ENCODE results near the gene CEBPB.
"Not testable (repeated sequence)": the region's sequence is repeated elsewhere in the genome, so short reads cannot be mapped to it uniquely, and the experiment has no call there.

Gene CEBPB

GRCh38 chr20:50193836-50194421 is 3.3 kb downstream of the CEBPB start:
- no peak for DNase-seq (ENCODE audit: low read depth)

GRCh38 chr20:50194422-50194830 is 3.8 kb downstream of the CEBPB start:
- DNase-seq (ENCODE audit: low read depth): no peak

GRCh38 chr20:50194831-50195523 is 4.3 kb downstream of the CEBPB start:
- DNase-seq (ENCODE audit: low read depth): no peak

- DNase-seq (ENCODE audit: low read depth): no peak
Measured at GRCh38 chr20:50195524-50196120, 5.0 kb downstream of the CEBPB start.

- DNase-seq (ENCODE audit: low read depth): no peak
Measured at GRCh38 chr20:50196248-50196647, 5.6 kb downstream of the CEBPB start.

- no peak for DNase-seq (ENCODE audit: low read depth)
Measured at GRCh38 chr20:50196896-50197295, 6.3 kb downstream of the CEBPB start.

GRCh38 chr20:50197463-50198179 is 7.0 kb downstream of the CEBPB start:
- DNase-seq (ENCODE audit: low read depth): no peak

- DNase-seq (ENCODE audit: low read depth): no peak
Measured at GRCh38 chr20:50198180-50198666, 7.6 kb downstream of the CEBPB start.

GRCh38 chr20:50198716-50199115 is 8.1 kb downstream of the CEBPB start:
- no peak for DNase-seq (ENCODE audit: low read depth)

GRCh38 chr20:50199703-50200102 is 9.1 kb downstream of the CEBPB start:
- no peak for DNase-seq (ENCODE audit: low read depth)

- DNase-seq (ENCODE audit: low read depth): no peak
Measured at GRCh38 chr20:50200482-50201104, 10.0 kb downstream of the CEBPB start.

GRCh38 chr20:50201710-50202109 is 11.1 kb downstream of the CEBPB start:
- DNase-seq (ENCODE audit: low read depth): not testable (repeated sequence)

GRCh38 chr20:50202677-50203076 is 12.0 kb downstream of the CEBPB start:
- DNase-seq (ENCODE audit: low read depth): no peak

- DNase-seq (ENCODE audit: low read depth): no peak
Measured at GRCh38 chr20:50203951-50204937, 13.6 kb downstream of the CEBPB start.

- DNase-seq (ENCODE audit: low read depth): no peak
Measured at GRCh38 chr20:50207026-50207425, 16.4 kb downstream of the CEBPB start.

- no peak for DNase-seq (ENCODE audit: low read depth)
Measured at GRCh38 chr20:50208085-50208491, 17.5 kb downstream of the CEBPB start.

- DNase-seq (ENCODE audit: low read depth): not testable (repeated sequence)
Measured at GRCh38 chr20:50208815-50209214, 18.2 kb downstream of the CEBPB start.

- no peak for DNase-seq (ENCODE audit: low read depth)
Measured at GRCh38 chr20:50210066-50210619, 19.5 kb downstream of the CEBPB start.

GRCh38 chr20:50211091-50211490 is 20.5 kb downstream of the CEBPB start:
- DNase-seq (ENCODE audit: low read depth): no peak

GRCh38 chr20:50213531-50214106 is 23.0 kb downstream of the CEBPB start:
- no peak for DNase-seq (ENCODE audit: low read depth)
